ENCODE data around the gene DDX42. TPM values are rescaled to one million over a fixed set of nuclear protein-coding genes. Genes with fewer than 3 reads are reported as not detected.

The DDX42 gene
- total RNA-seq, 1 donor from 2014 or later: 123 TPM

DNA sequence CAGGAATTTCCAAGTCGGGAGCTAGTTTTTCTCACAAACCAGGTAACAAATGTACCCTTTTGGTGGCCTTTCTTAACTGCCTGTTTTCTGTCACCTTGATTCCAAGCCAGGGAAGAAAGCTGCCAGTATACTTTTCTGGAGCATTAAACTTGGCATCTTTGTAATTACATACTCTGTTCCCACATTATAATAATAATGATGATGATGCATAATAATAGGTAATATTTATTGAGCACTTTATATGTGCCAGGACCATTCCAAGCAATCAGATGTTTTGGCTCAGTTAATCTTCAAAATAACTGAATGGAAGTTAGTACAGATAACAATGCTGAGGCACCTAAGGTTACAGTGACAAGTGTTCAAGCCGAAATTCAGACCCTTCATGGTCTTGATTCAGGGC lies 42.2 kb downstream of the DDX42 start:
- no peaks in the 10 kb centered on the region for H3K27me3 Mint-ChIP-seq (ENCODE audit: unreplicated experiment)
- no peak overlapping the region for H3K4me3 Mint-ChIP-seq (ENCODE audit: unreplicated experiment)
- TF ChIP-seq, protein P1, sequence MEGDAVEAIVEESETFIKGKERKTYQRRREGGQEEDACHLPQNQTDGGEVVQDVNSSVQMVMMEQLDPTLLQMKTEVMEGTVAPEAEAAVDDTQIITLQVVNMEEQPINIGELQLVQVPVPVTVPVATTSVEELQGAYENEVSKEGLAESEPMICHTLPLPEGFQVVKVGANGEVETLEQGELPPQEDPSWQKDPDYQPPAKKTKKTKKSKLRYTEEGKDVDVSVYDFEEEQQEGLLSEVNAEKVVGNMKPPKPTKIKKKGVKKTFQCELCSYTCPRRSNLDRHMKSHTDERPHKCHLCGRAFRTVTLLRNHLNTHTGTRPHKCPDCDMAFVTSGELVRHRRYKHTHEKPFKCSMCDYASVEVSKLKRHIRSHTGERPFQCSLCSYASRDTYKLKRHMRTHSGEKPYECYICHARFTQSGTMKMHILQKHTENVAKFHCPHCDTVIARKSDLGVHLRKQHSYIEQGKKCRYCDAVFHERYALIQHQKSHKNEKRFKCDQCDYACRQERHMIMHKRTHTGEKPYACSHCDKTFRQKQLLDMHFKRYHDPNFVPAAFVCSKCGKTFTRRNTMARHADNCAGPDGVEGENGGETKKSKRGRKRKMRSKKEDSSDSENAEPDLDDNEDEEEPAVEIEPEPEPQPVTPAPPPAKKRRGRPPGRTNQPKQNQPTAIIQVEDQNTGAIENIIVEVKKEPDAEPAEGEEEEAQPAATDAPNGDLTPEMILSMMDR (IDR thresholded peaks at IDR 0.05): no peak
- DNase-seq (ENCODE audit: extremely low spot score, unreplicated experiment): no peak
- no peaks in the 10 kb centered on the region for H3K4me1 Mint-ChIP-seq (ENCODE audit: unreplicated experiment)
- no peaks in the 10 kb centered on the region for H3K9me3 Mint-ChIP-seq (ENCODE audit: unreplicated experiment)
- H3K27ac Mint-ChIP-seq (ENCODE audit: unreplicated experiment): no peak overlapping the region
- H3K36me3 Mint-ChIP-seq (ENCODE audit: unreplicated experiment): peaks cover 61% of the 10 kb centered on the region

DNA sequence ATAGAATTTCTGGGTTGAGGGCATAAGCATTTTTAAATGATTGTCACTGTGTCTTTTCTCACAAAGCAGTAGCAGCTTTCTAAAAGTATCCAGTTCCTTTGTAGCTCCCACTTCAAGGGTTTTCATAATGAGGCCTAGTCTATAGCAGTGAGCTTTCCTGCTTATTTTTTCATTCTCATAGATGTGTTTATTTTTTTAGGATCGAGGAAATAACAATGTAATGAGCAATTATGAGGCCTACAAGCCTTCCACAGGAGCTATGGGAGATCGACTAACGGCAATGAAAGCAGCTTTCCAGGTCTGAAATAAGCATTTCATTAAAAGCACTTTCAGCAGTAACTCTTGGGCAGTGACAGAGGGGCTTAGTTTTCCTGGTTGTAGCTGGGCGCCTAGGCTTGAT lies 42.7 kb downstream of the DDX42 start:
- Mint-ChIP-seq H3K27ac (ENCODE audit: unreplicated experiment) (no peak overlapping the region), H3K4me1 (ENCODE audit: unreplicated experiment) (no peaks in the 10 kb centered on the region), H3K9me3 (ENCODE audit: unreplicated experiment) (no peaks in the 10 kb centered on the region), H3K27me3 (ENCODE audit: unreplicated experiment) (no peaks in the 10 kb centered on the region), H3K4me3 (ENCODE audit: unreplicated experiment) (no peak overlapping the region), H3K36me3 (ENCODE audit: unreplicated experiment) (peaks cover 60% of the 10 kb centered on the region)
- DNase-seq (ENCODE audit: extremely low spot score, unreplicated experiment): no peak
- TF ChIP-seq, protein P1 (IDR thresholded peaks at IDR 0.05): no peak

DNA sequence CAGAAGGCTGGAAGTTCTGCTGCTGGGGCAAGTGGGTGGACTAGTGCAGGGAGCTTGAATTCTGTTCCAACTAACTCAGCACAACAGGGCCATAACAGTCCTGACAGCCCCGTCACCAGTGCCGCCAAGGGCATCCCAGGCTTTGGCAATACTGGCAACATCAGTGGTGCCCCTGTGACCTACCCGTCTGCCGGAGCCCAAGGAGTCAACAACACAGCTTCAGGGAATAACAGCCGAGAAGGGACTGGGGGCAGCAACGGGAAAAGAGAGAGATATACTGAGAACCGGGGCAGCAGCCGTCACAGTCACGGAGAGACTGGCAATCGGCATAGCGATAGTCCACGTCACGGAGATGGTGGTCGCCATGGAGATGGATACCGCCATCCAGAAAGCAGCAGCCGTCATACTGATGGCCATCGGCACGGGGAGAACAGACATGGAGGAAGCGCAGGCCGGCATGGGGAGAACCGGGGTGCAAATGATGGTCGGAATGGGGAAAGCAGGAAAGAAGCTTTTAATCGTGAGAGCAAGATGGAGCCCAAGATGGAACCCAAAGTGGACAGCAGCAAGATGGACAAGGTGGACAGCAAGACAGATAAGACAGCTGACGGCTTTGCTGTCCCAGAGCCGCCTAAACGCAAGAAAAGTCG lies 43.9 kb downstream of the DDX42 start:
- no peak for DNase-seq (ENCODE audit: extremely low spot score, unreplicated experiment)
- no peak overlapping the region for H3K27ac Mint-ChIP-seq (ENCODE audit: unreplicated experiment)
- no peaks in the 10 kb centered on the region for H3K27me3 Mint-ChIP-seq (ENCODE audit: unreplicated experiment)
- H3K4me1 Mint-ChIP-seq (ENCODE audit: unreplicated experiment): no peaks in the 10 kb centered on the region
- H3K36me3 Mint-ChIP-seq (ENCODE audit: unreplicated experiment): peaks cover 62% of the 10 kb centered on the region
- H3K4me3 Mint-ChIP-seq (ENCODE audit: unreplicated experiment): no peak overlapping the region
- H3K9me3 Mint-ChIP-seq (ENCODE audit: unreplicated experiment): no peaks in the 10 kb centered on the region
- TF ChIP-seq, protein P1 (IDR thresholded peaks at IDR 0.05): no peak

DNA sequence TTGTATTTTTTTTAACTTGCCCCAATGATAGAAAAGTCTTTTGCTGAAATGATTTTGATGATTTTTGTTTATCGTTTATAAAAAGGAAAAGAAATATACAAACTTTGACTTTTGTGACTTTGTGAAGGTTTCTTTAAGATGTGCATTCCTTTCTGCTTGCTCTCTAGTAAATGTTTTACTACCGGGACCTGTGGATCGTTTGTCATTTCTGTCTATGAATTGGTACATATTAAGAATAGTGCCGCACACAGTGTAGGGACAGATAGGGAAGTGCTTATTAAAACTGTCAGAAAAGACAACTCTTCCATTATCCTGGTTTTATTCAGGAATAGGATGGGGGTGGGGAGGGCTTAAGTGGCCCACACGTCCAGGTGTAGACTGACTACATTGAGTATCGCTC lies 45.2 kb downstream of the DDX42 start:
- no peaks in the 10 kb centered on the region for H3K27me3 Mint-ChIP-seq (ENCODE audit: unreplicated experiment)
- H3K4me1 Mint-ChIP-seq (ENCODE audit: unreplicated experiment): no peaks in the 10 kb centered on the region
- no peak overlapping the region for H3K27ac Mint-ChIP-seq (ENCODE audit: unreplicated experiment)
- DNase-seq (ENCODE audit: extremely low spot score, unreplicated experiment): no peak
- H3K36me3 Mint-ChIP-seq (ENCODE audit: unreplicated experiment): peaks cover 65% of the 10 kb centered on the region
- H3K4me3 Mint-ChIP-seq (ENCODE audit: unreplicated experiment): no peak overlapping the region
- H3K9me3 Mint-ChIP-seq (ENCODE audit: unreplicated experiment): no peaks in the 10 kb centered on the region
- TF ChIP-seq, protein P1 (IDR thresholded peaks at IDR 0.05): no peak

DNA sequence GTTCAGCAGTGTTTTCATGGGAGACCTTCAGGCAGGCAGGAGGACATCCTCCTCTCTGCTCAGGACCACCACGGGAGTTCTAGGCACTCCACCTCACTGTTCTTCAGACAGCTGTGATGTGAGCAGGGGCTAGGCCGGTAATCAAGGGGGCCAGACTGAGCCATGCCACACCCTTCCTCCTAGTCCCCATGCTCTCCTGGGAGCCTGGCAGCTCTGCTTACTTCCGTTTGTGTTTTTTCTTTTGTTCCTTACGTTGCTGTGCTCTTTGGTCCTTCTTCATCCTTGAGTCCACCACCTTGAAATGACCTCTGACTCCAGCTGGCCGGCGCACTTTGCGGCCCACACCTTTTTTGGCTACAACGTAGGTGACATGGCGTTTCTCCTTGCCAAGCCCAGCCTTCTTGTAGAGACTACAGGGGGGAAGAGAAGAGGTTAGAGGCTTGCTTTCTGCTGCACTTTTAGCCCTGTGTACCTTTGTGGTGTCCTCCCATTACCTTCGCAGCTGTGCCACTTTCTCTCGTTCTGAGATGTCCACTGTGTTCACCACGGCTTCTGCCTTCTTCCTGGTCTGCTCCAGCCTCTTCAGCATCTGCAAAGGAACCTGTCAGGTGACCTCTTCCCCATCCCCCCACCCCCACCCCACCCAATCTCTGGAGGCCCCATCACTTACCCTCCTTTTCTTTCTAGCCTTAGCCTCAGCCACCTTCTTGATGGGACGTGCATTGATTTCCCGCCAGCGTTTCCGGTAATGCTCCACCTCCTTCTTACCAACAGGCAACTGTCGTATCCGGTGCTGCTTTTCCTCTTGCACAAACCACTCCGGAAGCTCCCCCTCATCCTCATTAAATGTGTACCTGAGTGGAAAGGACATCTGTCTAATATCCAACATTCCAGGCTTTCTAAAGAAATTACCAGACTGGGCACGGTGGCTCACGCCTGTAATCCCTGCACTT lies 45.9 kb downstream of the DDX42 start:
- TF ChIP-seq, protein P1 (IDR thresholded peaks at IDR 0.05): no peak
- no peak for DNase-seq (ENCODE audit: extremely low spot score, unreplicated experiment)
- Mint-ChIP-seq H3K36me3 (ENCODE audit: unreplicated experiment) (peaks cover 68% of the 10 kb centered on the region), H3K4me1 (ENCODE audit: unreplicated experiment) (no peaks in the 10 kb centered on the region), H3K27ac (ENCODE audit: unreplicated experiment) (peak overlapping the region; percentile 5), H3K9me3 (ENCODE audit: unreplicated experiment) (no peaks in the 10 kb centered on the region), H3K4me3 (ENCODE audit: unreplicated experiment) (no peak overlapping the region), H3K27me3 (ENCODE audit: unreplicated experiment) (no peaks in the 10 kb centered on the region)

All from osteocyte (in vitro differentiated cells).